22Rv1 (cell line): Measurements from ENCODE around the gene GRIN3B.
A peak's percentile ranks its signal among the peaks of the same experiment; 100 is the strongest.

Experiments used
- H3K27ac ChIP-seq: fragments of 450-650 bp; 2 replicates; pipeline ENCODE4 v1.5.1; 2017
- ZFX ChIP-seq: fragments of 450-650 bp; IDR thresholded peaks from 2 replicates; pipeline ENCODE4 v1.6.1; 2017; ENCODE audit warnings: antibody characterized with exemption, borderline replicate concordance
- TF ChIP-seq, protein P1 (sequence below): fragments of 450-650 bp; IDR thresholded peaks from 2 replicates; pipeline ENCODE4 v1.5.1; 2017; ENCODE audit warnings: mild to moderate bottlenecking

GRIN3B gene

DNA sequence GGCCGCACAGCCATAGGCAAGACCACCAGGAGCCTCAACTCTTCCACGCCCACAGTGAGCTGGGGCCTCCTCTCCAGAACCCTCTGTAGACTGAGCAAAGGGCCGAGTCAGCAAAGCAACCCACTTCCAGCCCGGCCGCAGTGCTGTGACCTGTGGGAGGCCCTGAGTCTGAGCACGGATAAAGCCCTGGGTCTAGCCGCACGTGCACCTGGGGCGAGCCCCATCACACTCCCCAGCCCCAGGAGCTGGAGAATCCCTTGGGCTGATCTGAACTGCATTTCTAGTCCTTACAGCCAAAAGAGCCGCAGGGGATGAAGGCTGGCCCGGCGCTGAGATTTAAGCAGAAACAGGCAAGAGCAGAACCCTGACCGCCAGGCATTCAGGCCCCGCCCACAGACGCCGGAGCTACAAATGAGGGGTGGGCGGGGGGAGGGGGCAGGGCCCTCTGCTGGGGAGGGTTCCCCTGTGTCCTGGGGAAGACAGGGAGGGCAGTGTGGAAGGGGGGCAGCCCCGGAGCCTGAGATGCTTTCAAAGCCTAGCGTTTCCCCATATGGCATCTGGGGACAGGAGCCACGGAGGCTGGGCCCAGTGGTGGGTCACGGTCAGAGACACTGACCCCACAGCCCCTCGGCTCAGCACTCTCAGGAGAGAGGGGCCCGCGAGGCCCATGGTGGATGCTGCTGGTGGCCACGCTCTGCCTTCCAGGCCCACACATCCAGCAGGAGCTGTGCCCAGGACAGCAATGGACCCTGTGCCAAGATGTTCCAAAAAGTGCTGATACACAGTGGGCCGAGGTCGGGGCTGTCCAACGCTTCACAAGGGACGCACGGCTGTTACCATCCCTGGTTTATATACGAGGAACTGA lies 15.8 kb downstream of the GRIN3B start:
- TF ChIP-seq, protein P1, sequence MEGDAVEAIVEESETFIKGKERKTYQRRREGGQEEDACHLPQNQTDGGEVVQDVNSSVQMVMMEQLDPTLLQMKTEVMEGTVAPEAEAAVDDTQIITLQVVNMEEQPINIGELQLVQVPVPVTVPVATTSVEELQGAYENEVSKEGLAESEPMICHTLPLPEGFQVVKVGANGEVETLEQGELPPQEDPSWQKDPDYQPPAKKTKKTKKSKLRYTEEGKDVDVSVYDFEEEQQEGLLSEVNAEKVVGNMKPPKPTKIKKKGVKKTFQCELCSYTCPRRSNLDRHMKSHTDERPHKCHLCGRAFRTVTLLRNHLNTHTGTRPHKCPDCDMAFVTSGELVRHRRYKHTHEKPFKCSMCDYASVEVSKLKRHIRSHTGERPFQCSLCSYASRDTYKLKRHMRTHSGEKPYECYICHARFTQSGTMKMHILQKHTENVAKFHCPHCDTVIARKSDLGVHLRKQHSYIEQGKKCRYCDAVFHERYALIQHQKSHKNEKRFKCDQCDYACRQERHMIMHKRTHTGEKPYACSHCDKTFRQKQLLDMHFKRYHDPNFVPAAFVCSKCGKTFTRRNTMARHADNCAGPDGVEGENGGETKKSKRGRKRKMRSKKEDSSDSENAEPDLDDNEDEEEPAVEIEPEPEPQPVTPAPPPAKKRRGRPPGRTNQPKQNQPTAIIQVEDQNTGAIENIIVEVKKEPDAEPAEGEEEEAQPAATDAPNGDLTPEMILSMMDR: no peak
- no peak for TF ChIP-seq ZFX

DNA sequence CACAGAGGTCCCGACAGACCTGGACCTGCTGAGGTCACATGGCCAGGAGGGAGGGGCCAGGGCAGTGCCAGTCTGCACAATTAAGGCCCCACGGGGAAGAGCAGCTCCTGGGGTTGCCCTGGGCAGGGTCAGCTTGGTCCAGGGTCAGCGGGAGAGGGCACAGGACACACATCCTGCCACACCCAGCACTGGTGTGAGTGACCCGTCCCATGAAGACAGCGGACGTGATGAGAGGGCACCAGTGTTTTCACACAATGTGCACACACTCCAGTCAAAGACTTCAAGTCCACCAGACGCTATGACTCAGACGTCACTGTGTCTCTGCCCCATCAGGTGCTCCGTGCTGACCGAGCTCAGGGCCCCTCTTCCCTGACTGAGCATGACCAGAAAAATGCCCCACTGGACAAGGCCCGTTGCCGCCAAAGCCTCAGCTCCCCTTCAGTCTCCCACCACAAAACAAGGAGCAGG lies 16.5 kb downstream of the GRIN3B start:
- H3K27ac ChIP-seq: 0 out of 2 replicates have a peak overlapping the region, but pooled peaks have one; percentile 26
- TF ChIP-seq ZFX: no peak
- TF ChIP-seq, protein P1: no peak

More for the DNA sequence above, 15.8 kb downstream of the GRIN3B start:
- H3K27ac ChIP-seq: no peak overlapping the region

DNA sequence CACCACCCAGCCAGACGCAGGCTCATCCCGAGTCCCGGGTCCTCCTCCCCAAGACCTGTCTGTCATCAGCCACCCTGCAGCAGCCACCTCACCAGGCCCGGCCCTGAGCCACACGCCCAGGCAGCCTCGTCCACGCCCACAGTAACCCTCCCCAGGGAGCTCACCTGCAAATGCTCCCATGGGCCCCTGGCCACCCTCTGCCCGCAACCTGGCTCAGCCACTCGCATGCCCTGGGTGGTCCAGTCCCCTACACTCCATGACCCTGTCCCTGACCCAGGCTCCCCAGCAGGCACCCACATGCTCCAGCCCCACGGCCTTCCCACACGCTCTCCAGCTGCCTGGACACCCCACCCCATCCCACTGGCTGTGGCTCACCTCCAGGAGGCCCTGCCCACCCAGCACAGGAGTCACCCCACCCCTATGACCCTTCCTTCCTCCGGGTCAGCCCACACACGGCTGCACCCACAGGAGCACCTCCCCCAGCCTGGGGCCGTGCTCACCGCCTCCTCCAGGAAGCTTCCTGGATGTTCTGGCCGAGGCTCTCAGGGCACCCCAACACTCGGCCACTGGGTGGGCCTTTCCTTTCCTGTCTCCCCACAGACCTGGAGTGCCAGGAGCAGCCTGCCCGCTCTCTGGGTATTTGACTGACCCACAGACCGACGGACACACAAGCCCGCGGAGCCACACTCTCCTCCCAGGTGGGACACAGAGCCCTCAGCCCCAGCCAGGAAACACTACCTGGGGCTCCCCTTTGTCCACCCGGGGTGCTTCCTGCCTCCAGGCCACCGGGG lies 17.1 kb downstream of the GRIN3B start:
- H3K27ac ChIP-seq: peak overlapping the region; percentile 26; the same call in 1 of the 2 replicates
- no peak for TF ChIP-seq ZFX
- TF ChIP-seq, protein P1: no peak

DNA sequence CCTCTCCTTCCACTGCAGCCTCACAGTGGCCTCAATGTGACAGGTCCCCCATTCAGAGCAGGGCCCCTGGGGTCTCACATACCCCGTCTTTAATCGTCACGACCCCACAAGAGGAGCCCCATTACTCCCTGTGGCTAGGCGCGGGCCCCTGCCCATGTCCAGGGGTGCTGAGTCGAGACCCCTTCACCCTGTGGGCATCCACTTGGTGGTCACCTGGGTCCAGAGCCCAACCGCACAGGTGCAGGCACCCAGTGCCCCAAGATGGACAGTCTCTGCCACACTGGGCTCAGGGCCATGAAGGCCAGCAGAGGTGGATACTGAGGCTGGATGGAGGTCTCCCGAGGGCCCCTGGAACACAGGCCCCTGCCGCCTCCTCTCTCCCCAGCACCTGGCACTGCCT lies 17.7 kb downstream of the GRIN3B start:
- TF ChIP-seq, protein P1: no peak
- TF ChIP-seq ZFX: no peak
- peak overlapping the region; percentile 26; the same call in 1 of the 2 replicates for H3K27ac ChIP-seq

DNA sequence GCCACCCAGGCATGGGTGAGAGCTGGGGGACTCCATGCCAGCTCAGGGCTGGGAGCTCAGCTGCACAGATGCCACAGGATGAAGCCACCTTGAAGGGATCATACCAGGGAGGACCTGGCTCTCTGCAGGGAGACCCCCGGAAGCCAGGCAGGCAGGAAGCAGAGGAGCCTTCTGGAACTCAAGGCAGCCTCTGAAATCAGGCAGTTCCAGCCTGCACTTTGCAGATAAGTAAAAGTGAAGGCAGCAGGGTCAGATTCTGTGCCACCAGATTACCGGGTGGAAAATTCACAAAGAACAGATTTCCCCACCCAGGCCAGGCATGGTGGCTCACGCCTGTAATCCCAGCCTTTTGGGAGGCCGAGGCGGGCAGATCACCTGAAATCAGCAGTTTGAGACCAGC lies 18.2 kb downstream of the GRIN3B start:
- H3K27ac ChIP-seq: peak overlapping the region; percentile 26; the same call in 1 of the 2 replicates
- no peak for TF ChIP-seq ZFX
- TF ChIP-seq, protein P1: no peak

DNA sequence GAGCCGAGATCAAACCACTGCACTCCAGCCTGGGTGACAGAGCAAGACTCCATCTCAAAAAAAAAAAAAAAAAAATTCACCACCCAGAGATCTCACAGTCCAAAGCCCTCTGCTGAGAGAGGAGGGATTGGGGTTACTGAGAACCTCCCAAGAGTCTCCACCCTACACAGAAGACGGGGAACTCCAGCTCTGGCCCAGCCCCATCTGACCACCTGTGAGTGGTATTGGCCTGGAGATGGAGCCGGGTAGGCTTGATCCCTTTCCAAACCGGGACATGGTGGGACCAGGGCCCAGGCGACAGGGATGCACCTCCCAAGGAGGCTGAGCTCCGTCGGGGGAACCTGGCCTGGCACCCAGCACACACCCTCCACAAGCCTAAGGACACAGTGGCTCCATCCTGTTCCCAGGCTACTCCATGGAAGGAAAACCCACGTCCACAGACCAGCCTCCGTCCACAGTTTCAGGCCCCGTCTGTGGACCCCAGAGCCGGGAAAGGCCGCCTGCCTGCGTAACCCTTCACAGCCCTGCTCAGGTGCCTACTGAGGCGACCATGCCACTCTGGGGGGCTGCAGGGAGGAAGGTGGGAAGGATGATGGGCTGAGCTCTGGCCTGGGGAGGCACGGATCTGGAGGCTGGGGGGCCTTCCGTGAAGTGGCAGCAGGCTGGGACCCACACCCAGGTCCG lies 18.9 kb downstream of the GRIN3B start:
- H3K27ac ChIP-seq: peak overlapping the region; percentile 78

More for the DNA sequence above, 18.9 kb downstream of the GRIN3B start:
- TF ChIP-seq ZFX: no peak
- TF ChIP-seq, protein P1: no peak
